ENCODE results near the gene CAPN13.

CAPN13 gene, protein sequence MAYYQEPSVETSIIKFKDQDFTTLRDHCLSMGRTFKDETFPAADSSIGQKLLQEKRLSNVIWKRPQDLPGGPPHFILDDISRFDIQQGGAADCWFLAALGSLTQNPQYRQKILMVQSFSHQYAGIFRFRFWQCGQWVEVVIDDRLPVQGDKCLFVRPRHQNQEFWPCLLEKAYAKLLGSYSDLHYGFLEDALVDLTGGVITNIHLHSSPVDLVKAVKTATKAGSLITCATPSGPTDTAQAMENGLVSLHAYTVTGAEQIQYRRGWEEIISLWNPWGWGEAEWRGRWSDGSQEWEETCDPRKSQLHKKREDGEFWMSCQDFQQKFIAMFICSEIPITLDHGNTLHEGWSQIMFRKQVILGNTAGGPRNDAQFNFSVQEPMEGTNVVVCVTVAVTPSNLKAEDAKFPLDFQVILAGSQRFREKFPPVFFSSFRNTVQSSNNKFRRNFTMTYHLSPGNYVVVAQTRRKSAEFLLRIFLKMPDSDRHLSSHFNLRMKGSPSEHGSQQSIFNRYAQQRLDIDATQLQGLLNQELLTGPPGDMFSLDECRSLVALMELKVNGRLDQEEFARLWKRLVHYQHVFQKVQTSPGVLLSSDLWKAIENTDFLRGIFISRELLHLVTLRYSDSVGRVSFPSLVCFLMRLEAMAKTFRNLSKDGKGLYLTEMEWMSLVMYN

DNA sequence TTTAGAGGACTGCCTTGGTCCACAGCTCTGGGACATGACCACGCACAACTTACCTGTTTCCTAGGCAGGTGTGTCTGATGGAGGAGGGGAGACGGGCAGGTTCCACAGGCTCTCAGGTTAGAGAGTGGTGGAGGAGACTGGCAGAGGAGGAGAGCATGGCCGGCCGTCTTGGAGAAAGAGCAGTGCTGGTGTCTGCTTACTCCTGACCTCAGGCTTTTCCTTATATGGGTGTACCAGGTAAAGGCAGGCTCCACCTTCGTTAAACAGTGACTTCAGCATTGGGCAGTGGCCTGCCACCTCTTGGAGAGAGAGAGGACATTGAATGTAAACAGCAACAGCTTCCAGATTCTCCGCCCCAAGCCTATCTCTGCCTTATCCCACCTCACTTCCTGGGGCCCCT is at the start of gene CAPN13:
CAPN13 (minus strand) TSS at position 198 of the 400 bp plus-strand sequence. CDS start 20,121 bp downstream, outside the sequence.
- no peak for DNase-seq (ENCODE audit: low read depth in 2 of 2)

DNA sequence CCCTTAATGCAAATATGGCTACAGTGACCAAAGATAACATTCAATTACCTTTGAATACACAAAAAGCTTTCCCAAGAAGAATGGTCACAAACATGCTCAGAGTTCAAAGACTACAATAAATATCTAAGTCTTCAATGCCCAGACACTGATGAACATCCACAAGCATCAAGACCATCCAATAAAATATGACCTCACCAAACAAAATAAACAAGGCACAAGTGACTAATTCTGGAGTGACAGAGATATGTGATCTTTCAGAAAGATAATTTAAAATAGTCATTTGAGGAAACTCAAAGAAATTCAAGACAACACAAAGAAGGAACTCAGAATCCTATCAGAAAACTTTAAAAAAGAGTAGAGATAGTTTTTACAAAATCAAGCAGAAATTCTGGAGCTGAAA is 40.6 kb upstream of the CAPN13 start:
- DNase-seq (ENCODE audit: low read depth in 2 of 2): no peak

DNA sequence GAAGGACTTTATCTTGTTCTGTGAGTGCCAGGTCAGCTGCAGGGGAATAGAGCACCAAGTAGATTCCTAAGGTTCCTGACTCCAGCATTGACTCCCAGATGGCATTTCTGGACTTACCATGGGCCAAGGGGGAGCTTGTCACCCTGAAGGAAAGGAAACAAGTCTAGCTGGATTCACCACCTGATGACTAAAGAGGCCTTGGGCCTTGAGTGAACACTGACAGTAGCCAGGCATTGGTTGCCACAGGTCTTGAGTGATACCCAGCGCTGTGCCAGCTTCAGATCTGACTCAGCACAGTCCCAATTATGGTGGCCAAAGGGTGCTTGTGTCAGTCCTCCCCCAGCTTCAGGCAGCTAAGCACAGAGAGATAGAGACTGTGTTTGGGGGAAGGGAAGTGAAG is 40.1 kb upstream of the CAPN13 start:
- DNase-seq (ENCODE audit: low read depth in 2 of 2): no peak

DNA sequence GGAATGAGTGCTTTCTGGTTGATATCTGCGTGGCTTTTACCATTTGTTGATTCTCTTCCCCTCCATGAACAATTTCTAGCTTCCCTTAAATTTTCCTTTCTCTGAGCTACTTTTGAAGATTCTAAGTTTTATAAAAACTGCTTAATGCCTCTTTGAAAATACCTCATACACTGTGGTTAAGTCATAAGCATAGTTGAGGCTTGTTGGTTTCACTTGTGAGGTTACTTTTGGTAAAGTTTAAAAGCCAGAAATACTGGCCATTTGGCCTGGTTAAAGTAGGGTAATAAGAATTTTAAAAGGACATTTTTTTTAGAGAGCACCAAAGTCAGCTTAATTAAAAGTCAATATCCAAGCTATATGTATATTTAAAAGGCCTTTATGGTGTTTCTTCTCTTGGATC is 21.3 kb upstream of the CAPN13 start:
- DNase-seq (ENCODE audit: low read depth in 2 of 2): no peak

DNA sequence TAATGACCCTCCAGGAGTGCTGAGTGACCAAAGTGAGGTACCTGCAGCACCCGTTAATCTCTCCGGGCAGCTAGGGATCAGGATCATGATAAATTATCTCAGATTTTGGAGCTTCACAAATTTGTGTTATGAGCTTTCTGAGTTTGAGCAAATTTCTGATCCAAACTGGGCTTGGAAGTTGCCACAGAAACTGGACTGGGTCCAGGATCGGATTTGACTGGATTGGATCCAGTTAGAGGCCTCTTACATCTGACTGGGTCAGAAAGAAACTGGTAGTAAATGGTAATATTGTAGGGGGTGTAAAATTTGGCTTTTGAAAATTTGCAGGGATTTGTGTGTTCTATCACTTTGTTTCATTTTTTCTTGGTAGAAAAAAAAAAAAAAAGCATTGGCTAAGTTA is 19.7 kb upstream of the CAPN13 start:
- no peak for DNase-seq (ENCODE audit: low read depth in 2 of 2)

DNA sequence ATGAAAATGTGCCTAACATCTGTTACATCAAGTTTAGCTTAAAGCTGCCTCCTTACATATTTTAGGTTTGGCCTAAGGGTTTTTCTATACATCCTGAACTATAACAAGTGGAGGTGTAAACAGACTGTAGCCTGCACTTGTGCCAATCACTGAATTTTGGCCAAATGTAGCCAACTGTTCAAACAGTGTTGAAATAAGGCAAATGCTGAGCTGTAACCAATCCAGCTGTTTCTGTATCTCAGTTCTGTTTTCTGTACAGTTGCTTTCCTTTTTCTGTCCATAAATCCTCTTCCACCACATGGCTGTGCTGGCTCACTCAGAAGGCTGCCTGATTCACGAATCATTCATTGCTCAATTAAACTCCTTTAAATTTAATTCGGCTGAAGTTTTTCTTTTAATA is 19.2 kb upstream of the CAPN13 start:
- DNase-seq (ENCODE audit: low read depth in 2 of 2): no peak

DNA sequence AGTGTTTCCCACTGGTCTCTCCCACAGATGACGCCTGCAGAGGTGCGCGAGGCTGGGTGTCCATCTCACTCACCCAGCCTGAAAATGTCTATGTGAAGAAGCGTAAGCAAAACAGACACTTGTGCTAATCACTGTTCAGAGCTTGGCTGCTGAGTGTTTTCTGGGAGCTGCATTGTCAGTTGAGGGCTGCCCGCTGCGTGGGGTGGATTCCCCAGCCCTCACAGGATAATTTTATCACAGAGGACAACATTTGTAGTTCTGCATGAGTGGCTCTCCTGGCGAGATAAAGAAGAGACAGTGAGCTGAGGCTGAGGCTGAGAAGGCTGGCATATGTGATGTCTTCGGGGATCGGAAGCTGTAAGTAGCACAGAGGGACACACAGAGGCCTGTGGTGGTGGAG is 16.2 kb upstream of the CAPN13 start:
- no peak for DNase-seq (ENCODE audit: low read depth in 2 of 2)

DNA sequence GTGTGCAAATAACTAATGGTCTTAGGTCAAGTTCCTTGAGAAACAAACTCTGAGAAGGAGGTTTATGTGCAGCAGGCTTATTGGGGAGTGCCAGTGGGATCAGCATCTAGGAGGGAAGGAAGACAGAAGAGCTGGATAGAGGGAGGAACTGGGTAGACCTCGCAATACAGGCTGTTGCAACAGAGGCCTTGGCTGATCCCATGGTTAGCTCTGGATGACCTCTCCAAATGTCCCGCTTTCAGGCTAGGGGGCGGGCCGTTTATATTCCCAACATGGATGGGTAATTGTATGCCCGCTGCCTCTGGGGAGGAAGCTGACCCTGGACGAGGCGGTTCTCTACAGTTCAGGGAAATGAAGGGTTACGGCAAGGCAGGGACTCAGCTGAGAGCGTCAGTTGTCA is 14.7 kb upstream of the CAPN13 start:
- no peak for DNase-seq (ENCODE audit: low read depth in 2 of 2)

DNA sequence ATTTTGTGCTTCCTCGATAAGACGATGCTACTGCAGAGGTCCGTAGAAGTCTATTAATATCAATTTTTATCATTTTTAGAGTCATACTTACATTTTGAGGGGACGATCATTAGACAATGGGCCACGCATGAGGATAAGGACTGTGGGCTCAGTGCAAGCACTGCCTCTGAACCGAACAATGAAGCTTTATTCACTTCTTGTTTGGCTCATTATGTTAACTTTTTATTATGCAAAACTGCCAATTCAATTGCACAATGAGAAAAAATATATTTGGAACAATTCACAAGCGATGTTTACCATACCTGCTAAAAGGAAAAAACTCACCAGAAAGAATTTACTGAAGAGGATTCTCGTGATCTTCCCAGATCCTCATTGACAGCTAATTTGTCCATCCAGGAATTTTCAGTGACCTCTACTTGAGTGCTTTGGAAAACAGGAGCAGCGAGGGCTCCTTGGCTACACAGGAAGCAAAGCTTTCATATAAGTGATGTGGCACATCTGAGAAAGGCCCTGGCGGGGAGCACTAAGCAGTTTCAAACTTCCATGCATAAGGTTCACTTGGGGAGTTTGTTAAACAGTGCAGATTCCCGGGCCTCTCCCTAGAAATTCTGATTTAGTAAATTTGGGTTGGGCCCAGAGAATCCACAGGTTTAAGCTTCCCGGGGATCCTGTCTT is 13.3 kb upstream of the CAPN13 start:
- no peak for DNase-seq (ENCODE audit: low read depth in 2 of 2)

DNA sequence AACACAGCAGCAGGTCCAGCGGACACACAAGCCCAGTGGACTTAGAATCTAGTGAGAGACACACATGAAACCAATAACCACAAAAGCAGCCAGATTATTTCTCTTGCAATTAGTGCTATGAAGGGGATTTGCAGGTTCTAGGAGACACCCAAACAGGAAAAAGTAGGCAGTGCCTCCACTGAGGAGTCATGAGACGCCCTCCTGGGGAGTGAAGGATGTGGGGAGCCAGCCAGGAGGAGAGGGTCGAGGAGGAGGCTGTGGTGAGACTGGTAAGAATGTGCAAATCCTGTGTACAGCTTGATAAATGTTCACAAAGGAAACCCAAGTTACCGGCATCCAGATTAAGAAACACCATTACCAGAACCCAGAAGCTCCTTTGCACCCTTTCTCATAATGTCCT is 2.7 kb upstream of the CAPN13 start:
- no peak for DNase-seq (ENCODE audit: low read depth in 2 of 2)

DNA sequence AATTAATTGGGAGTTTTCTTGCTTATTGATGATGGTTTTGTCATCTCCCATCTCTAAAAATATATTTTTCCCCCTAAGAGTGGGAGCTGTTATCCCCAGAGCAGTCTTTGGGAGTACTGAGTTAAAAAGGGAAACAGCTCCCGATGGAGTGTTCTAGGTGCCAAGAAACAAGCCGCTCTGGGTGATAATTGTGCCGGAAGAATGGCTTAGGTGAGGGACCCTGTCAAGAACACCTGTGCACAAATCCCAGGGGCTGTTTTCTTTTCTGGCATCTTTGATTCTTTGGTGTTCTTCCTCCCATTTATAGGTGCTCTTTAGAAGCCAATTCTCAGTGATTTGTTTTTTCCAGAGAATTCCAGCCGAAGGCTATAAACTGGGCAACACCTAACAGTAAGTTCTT is 1.4 kb upstream of the CAPN13 start:
- no peak for DNase-seq (ENCODE audit: low read depth in 2 of 2)

DNA sequence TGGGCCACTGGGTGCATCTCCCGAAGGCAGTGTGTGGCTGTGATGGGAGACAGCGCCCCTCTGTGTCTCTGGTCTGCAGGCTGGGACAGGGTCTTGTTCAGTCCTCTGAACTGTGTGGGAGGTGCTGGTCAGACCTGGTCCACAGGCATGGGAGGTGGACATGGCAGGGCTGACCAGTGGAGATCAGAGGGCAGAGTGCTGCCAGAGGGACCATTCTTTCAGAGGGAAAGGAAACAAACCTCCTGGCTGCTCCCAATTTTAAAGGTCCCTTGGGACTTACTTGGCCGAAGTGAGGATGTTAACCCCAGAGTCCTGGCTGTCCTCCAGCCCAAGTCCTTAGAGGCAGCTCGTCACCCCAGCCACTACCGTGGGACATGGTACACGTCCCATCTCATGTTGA is 4.0 kb downstream of the CAPN13 start:
- no peak for DNase-seq (ENCODE audit: low read depth in 2 of 2)

DNA sequence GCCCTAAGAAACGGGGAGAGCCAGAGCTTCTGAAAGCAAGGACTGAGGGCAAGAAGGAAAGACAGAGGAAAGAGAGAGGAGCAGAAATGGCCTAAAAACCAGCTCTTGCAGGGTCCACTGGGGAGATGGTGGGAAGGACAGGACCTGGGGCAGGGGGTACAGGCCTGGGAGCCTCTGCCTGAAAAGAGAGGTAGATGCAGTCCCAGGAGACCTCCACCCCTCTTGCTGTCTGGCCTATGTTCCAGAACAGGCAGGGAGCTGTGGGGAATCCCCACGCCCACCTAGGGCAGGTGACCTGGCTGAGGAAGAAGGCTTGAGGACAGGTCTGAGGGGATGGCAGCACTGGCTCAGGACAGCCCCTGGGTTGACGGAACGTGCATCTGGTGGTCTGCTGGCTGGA is 4.6 kb downstream of the CAPN13 start:
- DNase-seq (ENCODE audit: low read depth in 2 of 2): no peak

DNA sequence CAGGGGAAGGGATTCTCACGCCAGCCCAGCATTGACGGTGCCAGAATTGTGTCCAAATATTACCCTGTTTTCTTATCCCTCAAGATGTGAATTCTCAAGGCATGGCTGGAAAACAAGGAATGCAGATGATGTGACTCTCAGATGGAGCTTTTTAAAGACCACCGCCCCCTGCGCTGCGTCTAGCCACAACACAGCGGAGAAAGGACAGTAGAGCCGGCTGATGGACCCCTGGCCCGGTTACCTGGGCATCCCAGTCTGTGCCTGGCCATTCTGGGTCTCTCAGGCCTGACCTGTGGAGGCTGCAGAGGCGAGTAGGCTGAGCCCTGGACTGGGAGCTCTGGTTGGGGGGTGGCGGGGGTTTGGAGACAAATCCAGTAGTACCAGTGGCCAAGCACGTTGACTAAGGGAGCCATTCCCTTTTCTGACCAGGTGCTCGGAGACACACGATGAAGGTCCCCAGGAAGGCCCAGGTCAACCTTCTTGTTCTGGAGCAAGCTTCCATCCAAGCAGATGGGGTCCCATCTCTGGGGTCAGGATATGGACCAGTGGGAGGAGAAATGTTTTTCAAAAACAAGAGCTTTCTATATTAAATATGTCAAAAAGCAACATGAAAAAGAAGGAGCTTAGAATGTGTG is 5.3 kb downstream of the CAPN13 start:
- DNase-seq (ENCODE audit: low read depth in 2 of 2): no peak

DNA sequence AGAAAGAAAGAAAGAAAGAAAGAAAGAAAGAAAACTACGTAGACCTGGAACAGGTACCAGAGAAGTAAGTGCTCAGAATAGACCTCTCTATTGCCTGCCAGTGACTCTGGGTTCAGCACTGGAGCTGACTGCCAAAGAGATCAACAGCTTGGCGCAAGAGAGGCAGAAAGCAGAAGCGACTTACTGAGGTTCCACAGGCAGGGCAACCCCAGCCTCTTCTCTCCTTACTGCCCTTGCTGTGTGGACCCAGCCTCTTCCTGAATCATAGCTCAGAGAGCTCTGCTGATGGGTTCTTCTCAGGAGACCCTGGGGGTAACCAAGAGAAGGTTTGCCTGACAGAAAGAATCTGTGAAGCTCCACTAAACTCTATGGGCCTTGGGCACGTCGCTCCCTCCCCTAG is 7.1 kb downstream of the CAPN13 start:
- no peak for DNase-seq (ENCODE audit: low read depth in 2 of 2)

DNA sequence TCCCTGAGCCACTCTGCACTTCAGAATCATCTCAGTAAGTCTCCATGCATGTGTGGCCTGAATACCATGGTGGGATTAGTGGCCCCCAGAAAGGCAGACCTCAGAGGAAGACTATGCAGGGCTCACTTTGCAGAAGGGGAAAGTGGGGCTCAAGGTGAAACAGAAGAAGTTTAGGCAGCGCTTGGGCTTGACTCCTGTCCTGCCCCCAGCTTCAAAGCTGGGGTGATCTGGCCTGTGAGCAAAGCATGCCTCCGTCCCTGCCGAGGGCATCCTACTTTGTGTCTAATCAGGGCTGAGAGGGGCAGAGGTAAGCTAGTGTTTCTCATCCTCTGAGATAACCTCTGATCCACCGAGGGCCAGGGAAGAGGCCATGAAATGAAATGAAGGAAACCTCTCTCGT is 7.9 kb downstream of the CAPN13 start:
- DNase-seq (ENCODE audit: low read depth in 2 of 2): no peak

DNA sequence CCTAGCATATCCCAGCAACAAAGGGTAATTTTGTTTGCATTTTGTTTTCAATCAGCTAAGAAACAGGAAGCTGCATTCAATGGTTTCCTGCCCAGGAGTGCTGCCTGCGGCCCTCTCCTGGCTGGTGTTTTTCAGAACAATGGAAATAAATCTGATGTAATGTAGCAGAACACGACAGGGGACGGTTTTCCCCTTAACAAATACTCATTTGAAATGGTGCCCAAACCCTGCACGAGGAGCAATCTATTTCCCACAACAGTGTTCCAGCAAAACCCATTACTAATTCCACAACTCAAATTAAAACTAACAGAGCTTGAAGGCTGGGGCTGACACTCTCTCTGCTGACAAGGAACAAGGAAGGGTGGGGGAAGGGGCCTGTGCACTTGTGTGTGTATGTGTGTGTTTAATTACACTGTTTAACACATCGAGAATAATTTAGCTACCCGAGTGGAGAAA is 8.7 kb downstream of the CAPN13 start:
- no peak for DNase-seq (ENCODE audit: low read depth in 2 of 2)

DNA sequence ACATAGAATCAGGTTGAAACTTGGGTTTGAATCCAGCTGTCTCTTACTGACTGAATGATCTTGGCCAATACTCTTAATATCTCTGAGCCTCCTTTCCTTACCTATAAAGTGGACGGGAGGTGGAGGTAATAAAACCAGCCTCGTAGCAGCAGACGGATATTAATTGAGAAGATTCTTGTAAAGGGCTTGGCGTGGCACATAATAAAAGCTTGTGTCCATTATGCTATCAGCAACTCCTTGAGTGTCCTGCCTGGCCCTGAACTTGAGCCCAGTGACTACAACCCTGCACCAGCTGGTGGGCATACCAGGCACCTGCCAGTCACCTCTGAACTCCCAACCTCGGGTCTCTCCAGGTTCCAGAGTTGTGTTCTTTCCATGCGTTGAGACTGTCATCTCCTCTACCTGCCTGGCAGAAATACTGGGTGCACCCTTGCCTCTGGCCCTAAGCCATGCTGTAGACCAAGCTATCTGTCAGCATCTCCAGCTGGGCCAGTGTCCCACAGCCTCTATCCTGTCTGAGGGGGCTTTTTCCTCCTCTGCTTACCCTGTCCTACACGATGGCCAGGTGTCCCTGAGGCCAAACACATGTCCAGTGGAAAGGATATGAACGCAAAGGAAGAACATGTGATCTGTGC is 9.7 kb downstream of the CAPN13 start:
- no peak for DNase-seq (ENCODE audit: low read depth in 2 of 2)

DNA sequence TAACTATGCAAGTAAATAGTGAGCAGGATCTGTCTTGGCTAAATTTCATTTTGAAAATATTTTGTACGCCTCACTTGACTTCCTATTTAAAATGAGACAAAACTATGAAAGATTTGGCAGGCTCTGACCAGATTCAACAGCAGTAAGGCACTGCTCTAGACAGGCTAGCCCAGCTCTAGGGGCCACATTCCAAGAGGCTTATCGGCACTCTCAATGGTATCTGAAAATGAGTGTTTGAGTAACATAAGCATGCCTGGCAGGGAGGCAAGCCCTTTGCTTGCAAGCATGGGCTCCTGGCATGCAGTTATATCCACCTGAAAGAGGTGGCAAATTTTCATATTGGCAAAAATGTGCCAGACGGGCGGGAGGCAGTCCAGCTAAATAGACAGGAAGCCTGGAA is 10.5 kb downstream of the CAPN13 start:
- DNase-seq (ENCODE audit: low read depth in 2 of 2): no peak

DNA sequence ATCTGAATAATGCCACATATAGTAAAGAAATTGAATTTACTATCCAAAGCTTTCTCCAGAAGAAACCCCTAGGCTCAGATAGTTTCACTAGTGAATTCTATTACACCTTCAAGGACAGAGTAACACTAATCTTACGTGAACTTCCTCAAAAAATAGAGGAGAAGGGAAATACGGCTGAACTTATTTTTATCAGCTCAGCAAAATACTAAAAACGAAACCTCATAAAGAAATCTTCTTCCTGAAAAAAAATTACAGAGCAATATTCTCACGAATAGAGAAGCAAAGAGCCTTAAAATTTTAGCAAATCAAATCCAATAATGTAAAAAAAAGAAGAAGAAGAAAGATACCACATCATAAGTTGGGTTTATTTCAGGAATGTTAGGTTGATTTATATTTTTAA is 14.7 kb downstream of the CAPN13 start:
- DNase-seq (ENCODE audit: low read depth in 2 of 2): no peak

DNA sequence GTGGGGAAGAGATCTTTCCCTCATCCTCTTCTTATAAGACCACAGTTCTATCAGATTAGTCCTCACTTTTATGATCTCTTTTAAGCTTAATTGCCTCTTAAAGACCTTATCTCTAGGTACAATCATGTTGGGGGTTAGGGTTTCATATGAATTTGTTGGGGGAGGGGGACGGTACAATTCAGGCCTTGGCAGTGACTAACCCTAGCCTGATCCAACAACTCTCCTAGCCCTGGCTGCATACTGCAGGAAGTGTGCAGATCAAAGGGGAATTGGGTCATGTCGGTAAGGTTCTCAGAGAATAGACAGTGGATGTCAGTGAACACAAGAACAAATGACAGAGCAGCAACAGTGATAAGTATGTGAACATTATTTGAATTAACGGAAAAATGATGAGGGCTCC is 16.4 kb downstream of the CAPN13 start:
- no peak for DNase-seq (ENCODE audit: low read depth in 2 of 2)

DNA sequence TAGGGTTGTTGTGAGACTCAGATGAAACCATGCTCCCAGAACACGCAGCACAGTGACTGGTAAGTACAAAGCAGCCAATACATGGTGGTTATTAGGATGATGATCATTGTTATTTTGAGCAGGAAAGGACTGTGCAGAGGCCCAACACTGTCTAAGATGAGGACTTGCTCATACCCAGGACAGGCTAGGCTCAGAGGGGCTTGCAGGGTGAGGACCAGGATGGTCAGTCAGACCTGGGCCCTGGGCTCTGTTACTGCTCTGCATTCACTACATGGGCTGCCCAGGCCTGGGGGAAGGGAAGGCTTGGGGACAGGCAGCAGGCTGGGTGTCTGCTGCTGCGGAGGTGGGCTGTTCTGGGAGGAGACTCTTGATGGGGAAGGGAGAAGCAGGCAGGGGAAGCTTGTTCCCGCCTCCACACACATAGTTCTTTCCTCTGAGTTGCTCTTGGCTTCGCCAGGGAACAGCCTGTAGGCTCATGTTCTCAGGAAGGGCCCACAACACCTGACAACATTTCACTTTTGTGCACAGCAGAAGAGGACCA is 17.5 kb downstream of the CAPN13 start:
- no peak for DNase-seq (ENCODE audit: low read depth in 2 of 2)
